ENCODE measurements around the gene TRAF1.

TRAF1 gene

DNA sequence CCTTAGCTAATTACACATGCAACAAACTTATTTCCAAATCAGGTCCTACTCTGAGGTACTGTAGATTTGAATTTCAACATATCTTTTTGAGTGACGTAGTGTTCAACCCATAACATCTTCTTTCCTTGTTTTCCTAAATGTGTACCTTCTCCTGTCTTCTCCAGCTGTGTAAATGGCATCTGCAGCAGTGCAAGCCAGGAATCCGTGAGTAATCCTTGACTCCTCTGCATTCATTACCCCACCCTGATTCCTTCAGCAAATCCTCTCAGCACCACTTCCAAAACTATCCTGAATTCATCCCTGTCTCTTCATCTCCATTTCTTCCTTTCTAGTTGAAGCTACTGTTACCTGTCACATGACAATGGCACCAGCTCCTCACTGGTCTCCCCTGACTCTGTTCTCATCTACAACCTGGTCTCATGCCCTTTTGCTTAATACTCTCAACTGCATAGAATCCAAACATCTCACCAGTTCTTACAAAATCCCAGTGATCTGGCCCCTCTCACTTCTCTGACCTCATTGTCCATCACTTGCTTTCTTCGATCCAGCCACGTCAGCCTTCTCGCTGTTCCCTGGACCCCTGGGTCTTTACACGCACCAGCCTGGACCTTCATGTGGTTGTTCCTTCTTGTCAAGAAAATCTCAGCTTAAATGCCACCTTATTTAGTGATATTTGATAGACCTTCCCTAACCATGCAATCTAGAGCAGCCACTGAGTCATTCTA lies 14.6 kb upstream of the TRAF1 start:
- no peak overlapping the region for H3K4me3 ChIP-seq (ENCODE audit: low read length)
- TF ChIP-seq, protein P1, sequence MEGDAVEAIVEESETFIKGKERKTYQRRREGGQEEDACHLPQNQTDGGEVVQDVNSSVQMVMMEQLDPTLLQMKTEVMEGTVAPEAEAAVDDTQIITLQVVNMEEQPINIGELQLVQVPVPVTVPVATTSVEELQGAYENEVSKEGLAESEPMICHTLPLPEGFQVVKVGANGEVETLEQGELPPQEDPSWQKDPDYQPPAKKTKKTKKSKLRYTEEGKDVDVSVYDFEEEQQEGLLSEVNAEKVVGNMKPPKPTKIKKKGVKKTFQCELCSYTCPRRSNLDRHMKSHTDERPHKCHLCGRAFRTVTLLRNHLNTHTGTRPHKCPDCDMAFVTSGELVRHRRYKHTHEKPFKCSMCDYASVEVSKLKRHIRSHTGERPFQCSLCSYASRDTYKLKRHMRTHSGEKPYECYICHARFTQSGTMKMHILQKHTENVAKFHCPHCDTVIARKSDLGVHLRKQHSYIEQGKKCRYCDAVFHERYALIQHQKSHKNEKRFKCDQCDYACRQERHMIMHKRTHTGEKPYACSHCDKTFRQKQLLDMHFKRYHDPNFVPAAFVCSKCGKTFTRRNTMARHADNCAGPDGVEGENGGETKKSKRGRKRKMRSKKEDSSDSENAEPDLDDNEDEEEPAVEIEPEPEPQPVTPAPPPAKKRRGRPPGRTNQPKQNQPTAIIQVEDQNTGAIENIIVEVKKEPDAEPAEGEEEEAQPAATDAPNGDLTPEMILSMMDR (conservative IDR thresholded peaks at IDR 0.05; ENCODE audit: low read length) = no peak
- peak; percentile 61 for DNase-seq (ENCODE audit: low read depth)

DNA sequence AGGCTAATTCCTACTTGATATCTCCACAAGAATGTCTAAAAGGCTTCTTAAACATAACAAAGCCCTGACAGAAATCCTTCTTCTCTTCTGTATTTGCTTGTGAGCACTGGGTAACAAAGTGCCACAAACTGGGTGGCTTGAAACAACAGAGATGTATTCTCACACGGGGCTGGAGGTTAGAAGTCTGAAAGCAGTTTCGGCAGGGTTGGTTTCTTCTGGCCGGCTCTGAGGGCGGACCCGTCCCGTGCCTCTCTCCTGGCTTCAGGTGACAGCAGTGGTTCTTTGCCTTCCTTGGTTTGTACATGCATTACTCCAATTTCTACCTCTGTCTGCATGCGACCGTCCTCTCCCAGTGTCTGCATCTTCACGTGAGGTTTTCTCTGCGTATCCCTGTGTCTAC lies 14.0 kb upstream of the TRAF1 start:
- TF ChIP-seq, protein P1 (conservative IDR thresholded peaks at IDR 0.05; ENCODE audit: low read length) = no peak
- no peak for DNase-seq (ENCODE audit: low read depth)
- H3K4me3 ChIP-seq (ENCODE audit: low read length) = no peak overlapping the region

DNA sequence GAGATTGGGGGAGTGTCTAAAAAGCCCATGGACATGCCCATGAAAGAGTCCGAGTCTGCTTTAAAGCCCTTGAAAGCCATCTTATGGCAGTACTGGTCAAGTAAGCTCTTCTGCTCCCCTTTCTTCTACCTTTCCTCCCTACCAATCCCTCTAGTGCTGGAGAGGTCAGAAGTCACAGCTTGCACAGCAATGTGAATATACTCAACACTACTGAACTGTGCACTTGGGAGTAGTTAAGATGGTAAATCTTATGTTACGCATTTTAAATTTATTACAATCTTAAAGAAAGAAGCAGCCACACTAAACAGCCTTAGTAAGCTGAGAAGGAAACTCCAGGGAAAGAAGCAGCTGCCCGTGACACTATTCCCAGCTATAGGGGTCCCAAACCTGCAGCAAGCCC lies 12.3 kb upstream of the TRAF1 start:
- TF ChIP-seq, protein P1 (conservative IDR thresholded peaks at IDR 0.05; ENCODE audit: low read length) = no peak
- H3K4me3 ChIP-seq (ENCODE audit: low read length) = no peak overlapping the region
- DNase-seq (ENCODE audit: low read depth) = no peak

DNA sequence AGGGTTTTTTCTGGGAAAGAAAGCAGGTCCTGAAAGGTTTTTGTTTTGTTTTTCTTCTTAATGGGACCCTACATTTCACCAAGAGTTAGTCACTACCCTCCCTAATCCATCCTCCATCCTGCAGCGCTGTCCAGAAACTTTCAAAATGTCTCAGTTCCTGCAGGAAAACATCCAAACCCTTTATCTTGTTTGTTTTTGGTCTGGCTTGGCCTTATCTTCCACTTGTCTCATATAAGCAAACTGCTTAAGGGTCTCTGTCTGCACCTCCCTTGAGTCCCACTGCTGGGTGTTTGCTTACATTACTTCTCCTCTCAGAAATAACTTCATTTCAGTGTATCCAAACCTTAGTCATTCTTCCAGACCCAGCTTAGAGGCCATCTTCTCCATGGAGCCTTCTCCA lies 11.0 kb upstream of the TRAF1 start:
- TF ChIP-seq, protein P1 (conservative IDR thresholded peaks at IDR 0.05; ENCODE audit: low read length) = no peak
- no peak overlapping the region for H3K4me3 ChIP-seq (ENCODE audit: low read length)
- DNase-seq (ENCODE audit: low read depth) = no peak

DNA sequence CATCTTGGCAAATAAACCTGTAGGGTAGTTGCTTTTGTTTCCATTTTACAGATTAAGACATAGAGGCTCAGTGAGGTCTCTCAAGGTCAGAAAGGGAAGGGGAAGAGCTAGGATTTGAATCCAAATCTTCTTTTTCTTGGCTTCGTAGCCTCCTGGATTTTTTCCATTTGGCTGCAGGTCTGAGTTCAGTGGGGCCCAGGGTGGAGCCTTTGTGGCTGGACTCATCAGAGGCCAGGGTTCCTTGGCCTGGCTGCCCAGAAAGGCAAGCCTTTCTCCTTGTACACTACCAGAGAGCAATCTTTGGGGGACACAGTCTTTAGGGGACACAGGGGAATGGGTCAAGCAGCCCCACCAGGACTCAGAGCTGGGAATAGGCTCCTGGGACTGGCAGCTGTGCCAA lies 10.5 kb upstream of the TRAF1 start:
- DNase-seq (ENCODE audit: low read depth) = no peak
- TF ChIP-seq, protein P1 (conservative IDR thresholded peaks at IDR 0.05; ENCODE audit: low read length) = no peak
- H3K4me3 ChIP-seq (ENCODE audit: low read length) = no peak overlapping the region

DNA sequence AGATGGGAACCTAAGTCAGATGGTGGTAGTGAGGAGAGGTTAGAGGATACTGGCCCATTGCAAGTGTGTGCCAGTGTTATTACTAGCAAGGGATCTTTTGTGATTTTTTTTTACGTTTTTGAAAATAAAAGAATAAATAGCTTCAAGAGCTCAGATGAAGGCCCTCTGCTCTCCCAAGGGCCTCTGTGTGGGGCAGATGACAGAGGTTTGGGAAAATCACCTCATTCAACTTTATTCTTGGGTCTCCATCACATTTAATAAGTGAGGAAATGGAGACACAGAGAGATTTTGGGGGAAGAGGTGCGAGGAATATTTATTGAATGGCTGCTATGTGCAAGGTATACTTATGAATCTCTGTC lies 10.1 kb upstream of the TRAF1 start:
- no peak overlapping the region for H3K4me3 ChIP-seq (ENCODE audit: low read length)
- TF ChIP-seq, protein P1 (conservative IDR thresholded peaks at IDR 0.05; ENCODE audit: low read length) = no peak
- DNase-seq (ENCODE audit: low read depth) = no peak

DNA sequence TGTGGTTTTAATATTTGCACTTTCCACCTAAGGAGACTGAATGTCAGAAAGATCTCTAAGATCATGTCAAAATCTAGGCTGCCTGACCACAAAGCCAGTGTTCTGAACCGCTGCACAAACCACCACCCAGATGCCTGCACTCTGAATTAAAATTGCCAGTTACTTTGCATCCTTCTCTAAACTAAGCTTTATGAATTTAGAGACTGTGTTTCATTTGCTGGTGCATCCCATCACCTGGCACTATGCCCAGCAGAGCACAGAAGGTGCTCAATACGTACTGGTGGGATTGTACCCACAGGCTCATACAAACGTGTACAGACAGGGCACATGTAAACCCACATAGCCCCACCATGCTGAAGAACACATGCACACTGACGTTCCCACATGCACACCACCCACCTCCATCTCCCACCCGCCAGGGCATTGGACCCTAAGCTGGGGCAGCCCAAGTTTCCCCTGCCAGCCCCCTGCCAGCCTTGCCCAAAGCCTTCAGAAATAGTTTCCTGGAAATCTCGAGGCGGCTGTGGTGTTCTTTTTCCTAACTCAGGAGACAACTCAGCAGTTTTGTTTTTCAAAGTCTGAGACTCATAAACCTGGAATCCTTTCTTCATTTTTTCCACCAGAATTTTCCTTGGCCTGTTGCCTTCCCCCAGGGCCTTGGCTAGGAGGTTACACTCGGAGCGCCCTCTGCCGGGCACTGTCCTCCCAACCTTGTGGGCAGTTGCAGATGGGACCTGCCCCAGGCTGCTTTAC lies 9.6 kb upstream of the TRAF1 start:
- peak overlapping the region; percentile 51 for H3K4me3 ChIP-seq (ENCODE audit: low read length)
- peak; percentile 94 for DNase-seq (ENCODE audit: low read depth)
- TF ChIP-seq, protein P1 (conservative IDR thresholded peaks at IDR 0.05; ENCODE audit: low read length) = peak; percentile 97
